SJCRH30 (cell line): ENCODE results near the gene FFAR2. TPM values are rescaled to one million over a fixed set of nuclear protein-coding genes. Genes with fewer than 3 reads are reported as not detected.
"Not testable (repeated sequence)": the region's sequence is repeated elsewhere in the genome, so short reads cannot be mapped to it uniquely, and the experiment has no call there.

Experiments
- DNase-seq, 2 experiments: peaks; one replicate each; pipeline ENCODE4 v3.0.0-alpha.2; 2015 to 2020
- H3K27ac ChIP-seq: fragments of 250-450 bp; sonication (Bioruptor Pico); 2 replicates; pipeline ENCODE4 v1.5.1; 2020; ENCODE audit warnings: mild to moderate bottlenecking, moderate library complexity
- H3K27me3 ChIP-seq: fragments of 250-450 bp; sonication (Bioruptor Pico); 2 replicates; pipeline ENCODE4 v1.5.1; 2020; ENCODE audit warnings: mild to moderate bottlenecking, moderate library complexity
- H3K36me3 ChIP-seq: fragments of 250-450 bp; sonication (Bioruptor Pico); 2 replicates; pipeline ENCODE4 v1.5.1; 2020; ENCODE audit warnings: mild to moderate bottlenecking, moderate library complexity
- H3K4me1 ChIP-seq: fragments of 250-450 bp; sonication (Bioruptor Pico); 2 replicates; pipeline ENCODE4 v1.5.1; 2020; ENCODE audit warnings: mild to moderate bottlenecking, moderate library complexity
- H3K4me3 ChIP-seq: fragments of 250-450 bp; sonication (Bioruptor Pico); 2 replicates; pipeline ENCODE4 v1.5.1; 2020; ENCODE audit warnings: mild to moderate bottlenecking, moderate library complexity
- H3K9me3 ChIP-seq: fragments of 250-450 bp; sonication (Bioruptor Pico); replicated peaks from 2 replicates; pipeline ENCODE4 v1.5.1; 2020; ENCODE audit warnings: mild to moderate bottlenecking, moderate library complexity
- total RNA-seq: library from RNA; depleted of rRNA; stranded (reverse); fragments of >200 nt; shearing (Covaris generic); gene quantifications from 2 replicates; pipeline ENCODE4 v1.2.3, GENCODE V29; 2014

Gene FFAR2
- total RNA-seq, 1 experiment from 2014 or later, result not detected

- Histone ChIP-seq H3K9me3 (no peaks in the 10 kb centered on the region), H3K27ac (no peak overlapping the region), H3K27me3 (peaks cover 22% of the 10 kb centered on the region), H3K36me3 (no peaks in the 10 kb centered on the region), H3K4me1 (no peaks in the 10 kb centered on the region), H3K4me3 (no peak overlapping the region)
- DNase-seq, result no peak
Observed at GRCh38 chr19:35416331-35416730, 31.7 kb upstream of the FFAR2 start.

GRCh38 chr19:35417278-35417677 is 30.8 kb upstream of the FFAR2 start:
- H3K4me1 ChIP-seq, result no peaks in the 10 kb centered on the region
- DNase-seq, result no peak
- no peak overlapping the region for H3K4me3 ChIP-seq
- no peaks in the 10 kb centered on the region for H3K9me3 ChIP-seq
- peaks cover 22% of the 10 kb centered on the region for H3K27me3 ChIP-seq
- no peaks in the 10 kb centered on the region for H3K36me3 ChIP-seq
- no peak overlapping the region for H3K27ac ChIP-seq

DNA sequence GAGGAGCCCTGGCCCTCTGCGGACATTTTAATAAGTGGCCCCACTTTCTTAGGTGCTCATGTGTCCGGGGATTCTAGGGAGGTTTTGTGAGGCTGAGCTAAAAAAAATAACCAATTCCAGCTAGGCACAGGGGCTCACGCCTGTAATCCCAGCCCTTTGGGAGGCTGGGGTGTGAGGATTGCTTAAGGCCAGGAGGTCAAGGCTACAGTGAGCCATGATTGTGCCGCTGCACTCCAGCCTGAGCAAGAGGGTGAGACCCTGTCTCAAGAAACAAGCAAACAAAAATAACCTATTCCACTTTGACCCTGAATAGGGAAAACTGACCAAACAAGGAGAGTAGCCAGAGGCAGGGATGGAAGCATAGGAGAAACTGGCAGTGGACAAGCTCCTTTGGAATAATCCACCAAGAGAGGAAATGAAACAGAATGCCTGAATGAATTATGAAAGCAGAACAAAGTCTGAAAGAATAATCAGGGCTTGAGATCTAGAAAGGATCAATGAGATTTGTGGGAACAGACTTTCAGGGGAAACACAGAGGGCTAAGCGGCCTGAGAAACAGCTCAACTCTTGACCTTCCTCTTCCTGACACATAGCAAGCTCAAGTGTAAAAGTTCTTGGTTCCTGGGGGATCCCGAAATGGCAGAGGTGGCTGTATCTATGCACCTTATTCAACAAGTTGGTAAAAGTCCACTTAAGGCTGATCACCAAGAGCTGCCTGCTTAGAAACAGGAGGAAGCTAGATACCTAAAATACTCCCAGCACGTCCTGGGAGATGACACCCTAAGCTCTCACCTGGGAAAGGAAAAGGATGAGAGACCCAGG is 30.1 kb upstream of the FFAR2 start:
- Histone ChIP-seq H3K9me3 (no peaks in the 10 kb centered on the region), H3K4me1 (no peaks in the 10 kb centered on the region), H3K36me3 (no peaks in the 10 kb centered on the region), H3K27ac (no peak overlapping the region), H3K4me3 (no peak overlapping the region), H3K27me3 (peaks cover 22% of the 10 kb centered on the region)
- DNase-seq, result no peak

DNA sequence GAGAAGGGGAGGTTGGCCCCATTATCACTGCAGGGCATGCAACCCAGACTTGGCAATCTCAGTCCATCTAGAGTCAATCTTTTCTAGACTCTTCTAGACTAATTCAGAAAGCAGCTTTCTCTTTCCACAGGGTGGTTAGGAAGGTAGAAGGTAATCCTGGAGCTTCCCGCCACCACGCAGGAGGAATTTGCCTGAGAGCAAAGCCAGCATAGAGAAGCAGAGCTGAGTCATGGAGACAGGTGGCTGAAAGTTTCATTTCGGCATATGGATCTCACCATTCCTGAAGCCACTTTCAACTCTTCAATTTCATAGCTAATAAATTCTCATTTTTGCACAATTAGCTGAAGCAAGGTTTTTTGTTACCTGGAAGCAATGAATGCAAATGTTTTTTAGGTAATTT is 29.0 kb upstream of the FFAR2 start:
- no peaks in the 10 kb centered on the region for H3K4me1 ChIP-seq
- DNase-seq, result no peak
- no peak overlapping the region for H3K27ac ChIP-seq
- H3K4me3 ChIP-seq, result no peak overlapping the region
- H3K9me3 ChIP-seq, result no peaks in the 10 kb centered on the region
- no peaks in the 10 kb centered on the region for H3K36me3 ChIP-seq
- H3K27me3 ChIP-seq, result peaks cover 22% of the 10 kb centered on the region

DNA sequence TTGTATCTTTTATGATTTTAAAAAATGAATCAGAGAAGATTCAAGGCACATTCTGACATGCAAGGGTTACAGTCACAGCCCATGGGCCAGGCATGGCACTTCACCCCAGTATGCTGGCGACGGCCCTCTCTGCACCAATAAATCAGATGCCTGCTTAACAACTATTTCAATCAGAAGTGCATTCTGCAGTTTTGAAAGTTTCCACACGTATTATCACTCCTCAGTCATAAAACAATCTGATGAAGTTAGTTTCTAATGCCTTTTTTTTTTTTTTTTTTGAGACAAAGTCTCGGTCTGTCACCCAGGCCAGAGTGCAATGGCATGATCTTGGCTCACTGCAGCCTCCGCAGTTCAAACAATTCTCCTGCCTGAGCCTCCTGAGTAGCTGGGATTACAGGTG is 28.3 kb upstream of the FFAR2 start:
- Histone ChIP-seq H3K27me3 (peaks cover 22% of the 10 kb centered on the region), H3K36me3 (no peaks in the 10 kb centered on the region), H3K9me3 (no peaks in the 10 kb centered on the region), H3K4me3 (no peak overlapping the region), H3K4me1 (no peaks in the 10 kb centered on the region), H3K27ac (no peak overlapping the region)
- DNase-seq, result no peak

GRCh38 chr19:35421362-35421761 is 26.7 kb upstream of the FFAR2 start:
- Histone ChIP-seq H3K9me3 (no peaks in the 10 kb centered on the region), H3K4me3 (no peak overlapping the region), H3K36me3 (no peaks in the 10 kb centered on the region), H3K27ac (no peak overlapping the region), H3K27me3 (peaks cover 22% of the 10 kb centered on the region), H3K4me1 (no peaks in the 10 kb centered on the region)
- DNase-seq, result no peak

GRCh38 chr19:35423406-35423805 is 24.7 kb upstream of the FFAR2 start:
- not testable (repeated sequence) for H3K36me3 ChIP-seq, H3K9me3 ChIP-seq, H3K4me1 ChIP-seq, H3K4me3 ChIP-seq, H3K27ac ChIP-seq, DNase-seq
- H3K27me3 ChIP-seq, result peaks cover 15% of the 10 kb centered on the region

DNA sequence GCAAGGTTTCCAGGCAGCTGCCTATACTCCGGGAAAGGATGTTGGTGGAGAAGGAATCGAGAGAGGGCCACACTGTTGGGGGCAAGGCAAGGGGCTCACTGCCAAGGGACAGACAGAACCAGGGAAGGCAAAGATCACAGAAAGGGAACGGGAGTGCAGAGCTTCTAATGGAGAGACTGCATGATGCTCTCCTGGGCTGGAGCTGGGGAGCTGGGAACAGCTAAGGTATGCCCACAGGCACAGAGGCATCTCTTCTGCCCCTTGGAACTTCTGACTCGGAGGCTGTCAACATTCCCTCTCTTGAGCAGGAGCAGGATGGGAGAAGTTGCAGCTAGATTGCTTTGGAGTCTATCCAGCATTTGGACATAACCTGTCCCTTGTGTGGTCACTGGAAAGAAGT is 22.4 kb upstream of the FFAR2 start:
- Histone ChIP-seq H3K4me1 (no peaks in the 10 kb centered on the region), H3K9me3 (no peaks in the 10 kb centered on the region), H3K27me3 (peaks cover 1% of the 10 kb centered on the region), H3K4me3 (no peak overlapping the region), H3K36me3 (no peaks in the 10 kb centered on the region), H3K27ac (no peak overlapping the region)
- DNase-seq, result no peak

- no peak overlapping the region for H3K27ac ChIP-seq
- no peaks in the 10 kb centered on the region for H3K27me3 ChIP-seq
- H3K4me3 ChIP-seq, result no peak overlapping the region
- H3K9me3 ChIP-seq, result no peaks in the 10 kb centered on the region
- no peaks in the 10 kb centered on the region for H3K4me1 ChIP-seq
- no peaks in the 10 kb centered on the region for H3K36me3 ChIP-seq
- no peak for DNase-seq
Observed at GRCh38 chr19:35427187-35427586, 20.9 kb upstream of the FFAR2 start.

DNA sequence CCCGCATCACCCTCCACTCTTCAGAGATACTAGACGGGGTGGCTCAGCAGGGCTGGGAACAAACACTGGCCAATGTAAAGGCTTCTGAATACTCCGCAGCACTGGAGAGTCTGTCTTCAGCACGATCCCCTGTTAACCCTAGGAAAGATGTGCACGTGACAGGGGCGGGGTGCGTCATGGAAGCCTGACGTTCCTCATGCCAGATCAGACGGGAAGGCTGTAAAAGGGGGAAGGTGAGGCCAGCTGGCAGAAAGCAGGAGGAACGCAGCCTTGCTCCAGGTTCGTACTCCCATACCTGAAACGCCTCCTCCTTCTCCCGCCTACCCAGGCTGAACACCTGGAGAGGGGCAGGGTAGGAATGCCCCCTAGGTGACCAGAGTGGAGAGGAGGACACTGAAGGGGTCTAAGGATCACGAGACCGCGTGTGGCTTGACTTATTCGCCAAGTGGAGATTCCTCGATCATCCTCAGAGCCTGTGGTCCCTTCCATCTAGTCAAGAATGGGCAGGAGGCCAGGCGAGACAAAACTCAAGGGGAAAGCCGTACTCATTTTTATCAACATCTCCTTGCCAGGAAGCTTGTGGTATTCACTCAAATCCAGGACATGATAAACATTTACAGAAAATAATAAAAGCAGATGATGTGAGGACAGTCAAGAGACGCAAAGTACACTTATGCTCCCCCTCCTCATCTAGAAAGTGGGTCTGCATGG is 18.2 kb upstream of the FFAR2 start:
- Histone ChIP-seq H3K36me3 (no peaks in the 10 kb centered on the region), H3K27me3 (peaks cover 6% of the 10 kb centered on the region; the same call in 1 of the 2 replicates)
- DNase-seq, result no peak

DNA sequence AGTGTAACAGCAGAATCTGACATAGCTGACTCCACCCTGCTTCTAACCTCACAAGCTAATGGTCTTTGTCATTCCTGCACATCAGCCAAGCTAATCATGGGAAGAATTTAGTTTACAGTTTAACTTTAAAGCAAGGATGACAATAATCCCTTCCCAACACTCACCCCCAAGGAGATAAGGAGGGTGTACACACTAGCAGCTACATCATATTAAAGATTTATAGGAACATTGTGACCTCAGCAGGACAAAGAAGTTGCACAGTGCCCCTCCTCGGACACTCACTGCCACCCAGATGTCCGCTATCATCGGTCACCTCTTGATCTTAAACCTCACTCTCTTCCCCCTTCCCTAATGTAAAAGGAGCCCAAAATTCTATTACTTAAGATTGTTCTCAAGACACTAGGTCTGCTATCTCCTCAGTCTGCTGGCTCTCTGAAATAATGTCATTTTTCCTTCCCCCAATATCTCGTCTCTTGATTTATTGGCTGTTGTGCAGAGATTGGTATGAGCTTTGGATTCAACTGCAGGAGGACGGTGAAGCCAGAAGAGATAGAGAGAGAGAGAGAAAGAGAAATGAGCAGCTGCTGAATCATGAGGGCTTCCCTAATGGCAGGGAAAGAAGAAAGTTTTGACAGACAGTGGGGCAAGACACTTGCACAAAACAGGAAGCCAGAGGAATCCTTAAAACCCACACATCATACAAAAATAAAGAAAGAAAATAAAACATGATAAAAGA is 17.5 kb upstream of the FFAR2 start:
- no peak overlapping the region for H3K27ac ChIP-seq
- no peaks in the 10 kb centered on the region for H3K9me3 ChIP-seq
- H3K4me1 ChIP-seq, result no peaks in the 10 kb centered on the region
- H3K36me3 ChIP-seq, result no peaks in the 10 kb centered on the region
- peaks cover 12% of the 10 kb centered on the region for H3K27me3 ChIP-seq
- no peak for DNase-seq
- H3K4me3 ChIP-seq, result no peak overlapping the region

More for the DNA sequence above, 18.2 kb upstream of the FFAR2 start:
- H3K4me3 ChIP-seq, result no peak overlapping the region
- H3K27ac ChIP-seq, result no peak overlapping the region
- no peaks in the 10 kb centered on the region for H3K4me1 ChIP-seq
- no peaks in the 10 kb centered on the region for H3K9me3 ChIP-seq

DNA sequence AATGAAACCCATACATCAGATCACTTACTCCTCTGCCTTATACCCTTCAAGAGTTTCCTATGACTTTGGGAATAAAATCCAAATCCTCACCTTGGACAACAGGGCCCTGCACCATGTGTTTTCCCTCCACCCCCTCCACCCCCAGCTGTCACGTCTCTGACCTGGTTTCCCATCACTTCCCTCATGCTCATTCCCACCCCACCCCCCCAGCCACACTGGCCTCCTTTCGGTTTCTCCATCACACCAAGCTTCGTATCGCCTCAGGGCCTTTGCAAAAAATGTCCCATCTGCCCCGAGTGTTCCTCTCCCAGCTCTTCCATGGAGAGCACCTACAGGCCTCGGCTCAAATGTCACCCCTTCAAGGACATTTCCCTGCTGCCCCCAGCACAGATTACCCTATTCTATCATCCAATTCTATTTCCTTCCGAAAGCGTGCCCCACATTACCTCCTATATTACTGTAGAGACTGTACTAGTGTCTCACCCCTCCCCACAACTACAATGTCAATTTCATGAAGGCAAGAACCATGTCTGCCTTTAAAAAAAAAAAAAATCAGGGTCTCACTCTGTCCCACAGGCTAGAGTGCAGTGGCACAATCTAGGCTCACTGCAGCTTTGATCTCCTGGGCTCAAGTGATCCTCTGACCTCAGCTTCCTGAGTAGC is 16.8 kb upstream of the FFAR2 start:
- H3K9me3 ChIP-seq, result no peaks in the 10 kb centered on the region
- H3K4me1 ChIP-seq, result no peaks in the 10 kb centered on the region
- H3K36me3 ChIP-seq, result no peaks in the 10 kb centered on the region
- DNase-seq, result no peak
- peaks cover 15% of the 10 kb centered on the region for H3K27me3 ChIP-seq
- H3K27ac ChIP-seq, result no peak overlapping the region
- H3K4me3 ChIP-seq, result no peak overlapping the region

DNA sequence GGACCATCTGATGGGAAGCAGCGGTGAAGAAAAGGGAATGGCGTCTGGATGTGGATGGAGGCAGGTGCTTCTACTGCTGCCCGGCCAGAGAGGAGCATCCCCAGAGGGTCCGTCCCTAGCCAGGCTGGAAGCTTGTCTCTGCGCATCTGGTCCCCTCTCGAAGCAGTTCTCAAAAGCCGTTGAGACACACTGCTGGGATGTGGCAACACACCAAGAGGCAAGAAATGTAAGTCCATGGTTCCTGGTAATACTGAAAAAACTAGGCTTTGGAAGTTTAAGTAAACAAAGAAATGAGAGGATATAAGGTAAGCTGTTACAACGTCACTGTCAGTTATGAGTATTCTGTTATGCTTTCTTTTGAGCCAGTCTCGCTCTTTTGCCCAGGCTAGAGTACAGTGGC is 15.1 kb upstream of the FFAR2 start:
- Histone ChIP-seq H3K27ac (no peak overlapping the region), H3K36me3 (no peaks in the 10 kb centered on the region), H3K4me3 (no peak overlapping the region), H3K4me1 (no peaks in the 10 kb centered on the region), H3K9me3 (no peaks in the 10 kb centered on the region), H3K27me3 (peaks cover 20% of the 10 kb centered on the region)
- DNase-seq, result no peak

GRCh38 chr19:35433448-35433847 is 14.6 kb upstream of the FFAR2 start:
- Histone ChIP-seq H3K4me1 (no peaks in the 10 kb centered on the region), H3K27ac (no peak overlapping the region), H3K9me3 (no peaks in the 10 kb centered on the region), H3K27me3 (peaks cover 23% of the 10 kb centered on the region), H3K4me3 (no peak overlapping the region), H3K36me3 (no peaks in the 10 kb centered on the region)
- DNase-seq, result no peak

- Histone ChIP-seq H3K4me1 (no peaks in the 10 kb centered on the region), H3K36me3 (no peaks in the 10 kb centered on the region), H3K4me3 (no peak overlapping the region), H3K27ac (no peak overlapping the region), H3K9me3 (no peaks in the 10 kb centered on the region), H3K27me3 (peaks cover 25% of the 10 kb centered on the region)
- no peak for DNase-seq
Observed at GRCh38 chr19:35435896-35436295, 12.2 kb upstream of the FFAR2 start.
